Natural killer cell (primary cell): ENCODE results near the gene GALNT13. TPM values are rescaled to one million over a fixed set of nuclear protein-coding genes. Genes with fewer than 3 reads are reported as not detected.

Experiments
- ATAC-seq, 3 donors: fragments of 150-1000 bp in 2 of 3; fragments of 200-7000 bp in 1 of 3; cut with Tn5 transposase; 1 replicate in 1 of 3; 2 replicates in 2 of 3; pipeline ENCODE4 v1.10.0; 2021; ENCODE audit warnings: mild to moderate bottlenecking in 2 of 3, moderate library complexity in 2 of 3
- DNase-seq, 2 donors: peaks; one replicate each; pipeline versions ENCODE4 v3.0.0 to v3.0.0-alpha.2; 2013 to 2021; ENCODE audit warnings: mixed read lengths in 1 of 2
- H3K27ac ChIP-seq: one replicate; pipeline ENCODE4 v1.5.1; 2013; ENCODE audit warnings: mild to moderate bottlenecking, low read length
- H3K27me3 ChIP-seq: one replicate; pipeline ENCODE4 v1.6.1; 2013; ENCODE audit warnings: low read length; ENCODE audit not compliant: control insufficient read depth, insufficient read depth
- H3K36me3 ChIP-seq: one replicate; pipeline ENCODE4 v1.6.1; 2013; ENCODE audit warnings: low read length; ENCODE audit not compliant: control insufficient read depth, insufficient read depth
- H3K4me1 ChIP-seq: one replicate; pipeline ENCODE4 v1.6.1; 2013; ENCODE audit warnings: low read length; ENCODE audit not compliant: control insufficient read depth, insufficient read depth
- H3K4me3 ChIP-seq: one replicate; pipeline ENCODE4 v1.5.1; 2013; ENCODE audit warnings: low read length
- H3K9me3 ChIP-seq: one replicate; pipeline ENCODE4 v1.6.1; 2013; ENCODE audit warnings: low read length; ENCODE audit not compliant: control insufficient read depth, insufficient read depth
- H3K27ac Mint-ChIP-seq, 2 donors: one replicate each; pipeline ENCODE4 v1.8.0; 2022; ENCODE audit warnings: mild to moderate bottlenecking in 2 of 2, mixed read lengths in 2 of 2, moderate library complexity in 1 of 2
- H3K27me3 Mint-ChIP-seq, 2 donors: one replicate each; pipeline ENCODE4 v1.8.0; 2022; ENCODE audit warnings: low read depth in 2 of 2, mixed read lengths in 2 of 2
- H3K36me3 Mint-ChIP-seq: one replicate; pipeline ENCODE4 v1.8.0; 2022; ENCODE audit warnings: mixed read lengths
- H3K4me1 Mint-ChIP-seq, 2 donors: one replicate each; pipeline ENCODE4 v1.8.0; 2022; ENCODE audit warnings: mixed read lengths in 2 of 2
- H3K4me3 Mint-ChIP-seq: one replicate; pipeline ENCODE4 v1.8.0; 2022; ENCODE audit warnings: mild to moderate bottlenecking, moderate library complexity, mixed read lengths
- H3K9me3 Mint-ChIP-seq, 2 donors: one replicate each; pipeline ENCODE4 v1.8.0; 2022; ENCODE audit warnings: mixed read lengths in 2 of 2
- WGBS: methylation state at CpG from one replicate; pipeline ENCODE4 v1.1.7; 2013; ENCODE audit warnings: missing lambda C conversion rate; ENCODE audit not compliant: insufficient coverage; 5-methylcytosine and 5-hydroxymethylcytosine counted together
- intact Hi-C: fragments of 100-400 bp; cut with micrococcal nuclease; formaldehyde crosslinking; loops from one replicate; pipeline ENCODE4 v1.14.2; 2022
- total RNA-seq, 4 donors: library from RNA; stranded (reverse); fragments of 120-200 nt in 1 of 4; gene quantifications; one replicate each; pipeline versions ENCODE4 v1.2.3 to v1.2.4, GENCODE V29; 2013 to 2022
- TF ChIP-seq, protein P1 (sequence below): fragments of 200-600 bp; IDR thresholded peaks from one replicate; pipeline ENCODE4 v1.8.0; 2022; ENCODE audit warnings: antibody characterized with exemption

GALNT13 gene
- total RNA-seq, 3 donors from 2014 or later (not counting 1 experiment from before 2014, with no cell fraction given): not detected

GRCh38 chr2:154261473-154262027, 389.8 kb downstream of the GALNT13 start:
- ATAC-seq (no peak), DNase-seq (no peak)
- H3K4me3 Mint-ChIP-seq: no peak overlapping the region
- WGBS: 56% methylated on average over 1 of the region's 2 CpGs
- Histone ChIP-seq H3K4me3 (no peak overlapping the region), H3K27ac (no peak overlapping the region), H3K4me1 (no peaks in the 10 kb centered on the region), H3K27me3 (no peaks in the 10 kb centered on the region), H3K36me3 (no peaks in the 10 kb centered on the region), H3K9me3 (peaks cover 8% of the 10 kb centered on the region)
- peaks cover 0 to 13% of the 10 kb centered on the region in 2 donors for H3K9me3 Mint-ChIP-seq
- TF ChIP-seq, protein P1, sequence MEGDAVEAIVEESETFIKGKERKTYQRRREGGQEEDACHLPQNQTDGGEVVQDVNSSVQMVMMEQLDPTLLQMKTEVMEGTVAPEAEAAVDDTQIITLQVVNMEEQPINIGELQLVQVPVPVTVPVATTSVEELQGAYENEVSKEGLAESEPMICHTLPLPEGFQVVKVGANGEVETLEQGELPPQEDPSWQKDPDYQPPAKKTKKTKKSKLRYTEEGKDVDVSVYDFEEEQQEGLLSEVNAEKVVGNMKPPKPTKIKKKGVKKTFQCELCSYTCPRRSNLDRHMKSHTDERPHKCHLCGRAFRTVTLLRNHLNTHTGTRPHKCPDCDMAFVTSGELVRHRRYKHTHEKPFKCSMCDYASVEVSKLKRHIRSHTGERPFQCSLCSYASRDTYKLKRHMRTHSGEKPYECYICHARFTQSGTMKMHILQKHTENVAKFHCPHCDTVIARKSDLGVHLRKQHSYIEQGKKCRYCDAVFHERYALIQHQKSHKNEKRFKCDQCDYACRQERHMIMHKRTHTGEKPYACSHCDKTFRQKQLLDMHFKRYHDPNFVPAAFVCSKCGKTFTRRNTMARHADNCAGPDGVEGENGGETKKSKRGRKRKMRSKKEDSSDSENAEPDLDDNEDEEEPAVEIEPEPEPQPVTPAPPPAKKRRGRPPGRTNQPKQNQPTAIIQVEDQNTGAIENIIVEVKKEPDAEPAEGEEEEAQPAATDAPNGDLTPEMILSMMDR: no peak
- intact Hi-C loops: no loop called here
- no peak overlapping the region for H3K27ac Mint-ChIP-seq
- H3K4me1 Mint-ChIP-seq: no peaks in the 10 kb centered on the region
- H3K27me3 Mint-ChIP-seq: no peaks in the 10 kb centered on the region
- H3K36me3 Mint-ChIP-seq: no peaks in the 10 kb centered on the region

GRCh38 chr2:154263206-154263605, 391.5 kb downstream of the GALNT13 start:
- no peak for ATAC-seq
- H3K9me3 ChIP-seq: peaks cover 8% of the 10 kb centered on the region
- TF ChIP-seq, protein P1: no peak

DNA sequence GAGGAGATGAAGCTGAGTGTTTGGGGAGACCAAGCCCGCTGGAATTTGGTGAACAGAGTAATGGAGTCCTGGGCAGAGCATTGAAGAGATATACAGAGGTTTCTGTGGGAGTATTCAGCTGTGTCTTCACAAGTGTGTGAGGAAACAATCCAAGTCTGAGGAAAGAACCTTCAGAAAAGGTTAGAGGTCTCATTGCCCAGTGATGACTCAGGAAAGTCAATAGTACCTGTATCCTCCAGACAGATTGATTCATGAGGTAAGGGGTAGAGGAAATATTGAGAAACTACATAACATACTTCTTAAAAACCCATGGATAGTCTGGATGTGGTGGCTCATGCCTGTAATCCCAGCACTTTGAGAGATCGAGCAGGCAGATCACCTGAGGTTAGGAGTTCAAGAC, 392.3 kb downstream of the GALNT13 start:
- intact Hi-C loops: no loop called here
- Mint-ChIP-seq H3K36me3 (no peaks in the 10 kb centered on the region), H3K27me3 (no peaks in the 10 kb centered on the region), H3K4me3 (no peak overlapping the region), H3K9me3 (peaks cover 0 to 10% of the 10 kb centered on the region in 2 donors), H3K27ac (no peak overlapping the region), H3K4me1 (no peaks in the 10 kb centered on the region)
- Histone ChIP-seq H3K9me3 (peaks cover 8% of the 10 kb centered on the region), H3K4me1 (no peaks in the 10 kb centered on the region), H3K36me3 (no peaks in the 10 kb centered on the region), H3K27me3 (no peaks in the 10 kb centered on the region), H3K4me3 (no peak overlapping the region), H3K27ac (no peak overlapping the region)
- TF ChIP-seq, protein P1: no peak
- ATAC-seq (no peak), DNase-seq (no peak)
- 68% methylated on average over 2 of the region's 2 CpGs for WGBS

More at GRCh38 chr2:154263206-154263605, 391.5 kb downstream of the GALNT13 start:
- peaks cover 0 to 10% of the 10 kb centered on the region in 2 donors for H3K9me3 Mint-ChIP-seq
- H3K36me3 Mint-ChIP-seq: no peaks in the 10 kb centered on the region
- Histone ChIP-seq H3K36me3 (no peaks in the 10 kb centered on the region), H3K4me1 (no peaks in the 10 kb centered on the region), H3K4me3 (no peak overlapping the region), H3K27me3 (no peaks in the 10 kb centered on the region), H3K27ac (no peak overlapping the region)
- no peaks in the 10 kb centered on the region for H3K27me3 Mint-ChIP-seq
- intact Hi-C loops: no loop called here
- no peaks in the 10 kb centered on the region for H3K4me1 Mint-ChIP-seq
- H3K4me3 Mint-ChIP-seq: no peak overlapping the region
- H3K27ac Mint-ChIP-seq: no peak overlapping the region
- no peak for DNase-seq

DNA sequence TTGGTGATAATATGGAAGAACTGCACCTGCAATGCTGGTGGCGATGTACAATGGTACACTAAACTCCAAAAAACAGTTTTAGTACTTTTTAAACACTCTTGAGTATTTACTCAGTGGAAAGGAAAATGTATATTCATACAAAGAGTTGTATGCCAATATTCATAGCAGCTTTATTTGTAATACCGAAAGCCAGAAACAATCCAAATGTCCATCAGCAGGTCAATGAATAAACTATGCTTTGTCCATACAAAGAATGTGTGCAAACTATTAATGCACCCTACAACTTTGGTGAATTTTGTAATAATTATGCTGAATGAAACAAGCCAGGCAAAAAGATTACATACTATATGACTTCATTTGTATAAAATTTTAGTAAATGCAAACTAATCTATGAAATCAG, 396.3 kb downstream of the GALNT13 start:
- Histone ChIP-seq H3K36me3 (no peaks in the 10 kb centered on the region), H3K27ac (no peak overlapping the region), H3K9me3 (peaks cover 8% of the 10 kb centered on the region), H3K4me3 (no peak overlapping the region), H3K4me1 (no peaks in the 10 kb centered on the region), H3K27me3 (no peaks in the 10 kb centered on the region)
- intact Hi-C loops: no loop called here
- ATAC-seq (no peak), DNase-seq (no peak)
- WGBS: no CpG with 5 or more reads among the region's 2 CpGs
- H3K27ac Mint-ChIP-seq: no peak overlapping the region
- no peaks in the 10 kb centered on the region for H3K27me3 Mint-ChIP-seq
- no peak overlapping the region for H3K4me3 Mint-ChIP-seq
- H3K4me1 Mint-ChIP-seq: no peaks in the 10 kb centered on the region
- H3K9me3 Mint-ChIP-seq: peaks cover 3 to 15% of the 10 kb centered on the region in 2 donors
- no peaks in the 10 kb centered on the region for H3K36me3 Mint-ChIP-seq
- TF ChIP-seq, protein P1: no peak
